ENCODE results near the gene DACT2.

The DACT2 gene

GRCh38 chr6:168319279-168320111 lies at the start of gene DACT2:
Gene DACT2, minus strand, starts transcription at chr6:168319777. Its CDS starts 144 bp downstream, at chr6:168319633.
- TF ChIP-seq, protein P1, sequence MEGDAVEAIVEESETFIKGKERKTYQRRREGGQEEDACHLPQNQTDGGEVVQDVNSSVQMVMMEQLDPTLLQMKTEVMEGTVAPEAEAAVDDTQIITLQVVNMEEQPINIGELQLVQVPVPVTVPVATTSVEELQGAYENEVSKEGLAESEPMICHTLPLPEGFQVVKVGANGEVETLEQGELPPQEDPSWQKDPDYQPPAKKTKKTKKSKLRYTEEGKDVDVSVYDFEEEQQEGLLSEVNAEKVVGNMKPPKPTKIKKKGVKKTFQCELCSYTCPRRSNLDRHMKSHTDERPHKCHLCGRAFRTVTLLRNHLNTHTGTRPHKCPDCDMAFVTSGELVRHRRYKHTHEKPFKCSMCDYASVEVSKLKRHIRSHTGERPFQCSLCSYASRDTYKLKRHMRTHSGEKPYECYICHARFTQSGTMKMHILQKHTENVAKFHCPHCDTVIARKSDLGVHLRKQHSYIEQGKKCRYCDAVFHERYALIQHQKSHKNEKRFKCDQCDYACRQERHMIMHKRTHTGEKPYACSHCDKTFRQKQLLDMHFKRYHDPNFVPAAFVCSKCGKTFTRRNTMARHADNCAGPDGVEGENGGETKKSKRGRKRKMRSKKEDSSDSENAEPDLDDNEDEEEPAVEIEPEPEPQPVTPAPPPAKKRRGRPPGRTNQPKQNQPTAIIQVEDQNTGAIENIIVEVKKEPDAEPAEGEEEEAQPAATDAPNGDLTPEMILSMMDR (conservative IDR thresholded peaks at IDR 0.05): no peak
- H3K27ac ChIP-seq: peak within 1 kb of the TSS; percentile 74

- TF ChIP-seq, protein P1 (conservative IDR thresholded peaks at IDR 0.05): no peak
- no peak overlapping the region; the same call in 1 of the 2 replicates for H3K27ac ChIP-seq
Observed at GRCh38 chr6:168368936-168369335, 49.4 kb upstream of the DACT2 start.

GRCh38 chr6:168368066-168368820 lies 48.7 kb upstream of the DACT2 start:
- TF ChIP-seq, protein P1 (conservative IDR thresholded peaks at IDR 0.05): no peak
- no peak overlapping the region for H3K27ac ChIP-seq

GRCh38 chr6:168367285-168367751 lies 47.7 kb upstream of the DACT2 start:
- H3K27ac ChIP-seq: no peak overlapping the region
- TF ChIP-seq, protein P1 (conservative IDR thresholded peaks at IDR 0.05): no peak

DNA sequence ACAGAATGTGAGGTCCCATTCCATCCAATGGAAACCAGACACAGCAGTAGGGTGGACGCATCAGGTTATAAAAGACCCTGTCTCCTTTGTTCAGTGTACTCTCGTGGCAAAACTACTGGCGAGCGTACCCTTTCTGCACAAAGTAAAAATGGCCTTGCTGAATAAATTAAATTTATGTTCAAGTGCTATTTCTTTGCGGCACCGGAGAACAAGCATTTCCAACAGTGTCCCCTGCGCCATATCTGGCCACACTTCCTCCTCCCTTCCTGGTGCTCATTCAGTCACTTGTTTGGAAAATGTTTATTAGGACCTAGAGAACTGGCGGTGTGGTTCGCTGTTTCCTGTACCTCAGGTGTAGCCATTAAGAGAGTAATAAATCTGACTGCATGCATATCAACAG lies 46.9 kb upstream of the DACT2 start:
- no peak overlapping the region for H3K27ac ChIP-seq
- TF ChIP-seq, protein P1 (conservative IDR thresholded peaks at IDR 0.05): no peak

- TF ChIP-seq, protein P1 (conservative IDR thresholded peaks at IDR 0.05): no peak
Observed at GRCh38 chr6:168365422-168366165, 46.0 kb upstream of the DACT2 start.

More at GRCh38 chr6:168365422-168366165, 46.0 kb upstream of the DACT2 start:
- H3K27ac ChIP-seq: no peak overlapping the region
